Activated CD4-positive, alpha-beta T cell treated with anti-CD3 and anti-CD28 coated beads for 36 hours (primary cell): ENCODE measurements around the gene CTIF. TPM values are rescaled to one million over a fixed set of nuclear protein-coding genes. Genes with fewer than 3 reads are reported as not detected.

Source experiments
- ATAC-seq: fragments of 200-7000 bp; cut with Tn5 transposase; one replicate; pipeline ENCODE4 v1.10.0; 2021; ENCODE audit warnings: mild to moderate bottlenecking, moderate library complexity
- CTCF ChIA-PET: fragments of 350-600 bp; sonication (Branson Sonifier 250); formaldehyde crosslinking; loops from one replicate; lab custom pipeline; 2021; ENCODE audit warnings: antibody characterized with exemption; lab: Charles Lee
- POLR2A ChIA-PET: fragments of 350-600 bp; sonication (Branson Sonifier 250); formaldehyde crosslinking; loops from one replicate; lab custom pipeline; 2021; ENCODE audit warnings: antibody characterized with exemption, inconsistent platforms; lab: Charles Lee
- DNase-seq: peaks from one replicate; pipeline ENCODE4 v3.0.0-alpha.2; 2020
- H3K27ac Mint-ChIP-seq: one replicate; pipeline ENCODE4 v1.8.0; 2021; ENCODE audit warnings: mixed read lengths
- H3K27me3 Mint-ChIP-seq: one replicate; pipeline ENCODE4 v1.8.0; 2021; ENCODE audit warnings: mixed read lengths
- H3K36me3 Mint-ChIP-seq: one replicate; pipeline ENCODE4 v1.8.0; 2021; ENCODE audit warnings: low read depth, mixed read lengths
- H3K4me1 Mint-ChIP-seq: one replicate; pipeline ENCODE4 v1.8.0; 2021; ENCODE audit warnings: mixed read lengths
- H3K4me3 Mint-ChIP-seq: one replicate; pipeline ENCODE4 v1.8.0; 2021; ENCODE audit warnings: mild to moderate bottlenecking, moderate library complexity, mixed read lengths
- H3K9me3 Mint-ChIP-seq: one replicate; pipeline ENCODE4 v1.8.0; 2021; ENCODE audit warnings: low read depth, mixed read lengths
- intact Hi-C, 2 experiments: fragments of 100-400 bp; cut with DNase I in 1 of 2; cut with micrococcal nuclease in 1 of 2; formaldehyde crosslinking; loops; one replicate each; pipeline versions ENCODE4 v1.14.2 to v1.15.1; 2022 to 2024; cut with DNase I, micrococcal nuclease
- total RNA-seq, 2 experiments: library from RNA; stranded (reverse); gene quantifications; one replicate each; pipeline ENCODE4 v1.2.3, GENCODE V29; 2021

The CTIF gene
- total RNA-seq, 2 experiments from 2014 or later = 4.5 to 5.3 TPM

- CTCF ChIA-PET = interaction anchor here (0.6 to 0.7 kb wide), 3 partner anchors 16 to 119 kb away, joined by 3 to 4 read pairs (median 4); no protein-coding TSS in a partner anchor
Observed at GRCh38 chr18:48875942-48876511, 337.2 kb downstream of the CTIF start.

GRCh38 chr18:48876590-48876989 is 337.8 kb downstream of the CTIF start:
- ChIA-PET POLR2A (no interaction called here), CTCF (interaction anchor here (0.7 kb wide), 2 partner anchors 15 to 119 kb away, joined by 3 to 4 read pairs; no protein-coding TSS in a partner anchor)
- ATAC-seq = no peak
- intact Hi-C loops = no loop called here
- Mint-ChIP-seq H3K36me3 (no peaks in the 10 kb centered on the region), H3K27me3 (no peaks in the 10 kb centered on the region), H3K4me1 (peaks cover 16% of the 10 kb centered on the region), H3K4me3 (no peak overlapping the region), H3K27ac (no peak overlapping the region), H3K9me3 (no peaks in the 10 kb centered on the region)
- no peak for DNase-seq

More at GRCh38 chr18:48875942-48876511, 337.2 kb downstream of the CTIF start:
- intact Hi-C loops = no loop called here
- DNase-seq (no peak), ATAC-seq (no peak)
- Mint-ChIP-seq H3K27me3 (no peaks in the 10 kb centered on the region), H3K4me1 (peaks cover 16% of the 10 kb centered on the region), H3K9me3 (no peaks in the 10 kb centered on the region), H3K36me3 (no peaks in the 10 kb centered on the region), H3K27ac (no peak overlapping the region), H3K4me3 (no peak overlapping the region)
- POLR2A ChIA-PET = no interaction called here

GRCh38 chr18:48877941-48878340 is 339.1 kb downstream of the CTIF start:
- Mint-ChIP-seq H3K36me3 (no peaks in the 10 kb centered on the region), H3K4me3 (no peak overlapping the region), H3K27me3 (no peaks in the 10 kb centered on the region), H3K9me3 (no peaks in the 10 kb centered on the region), H3K27ac (no peak overlapping the region), H3K4me1 (peaks cover 9% of the 10 kb centered on the region)
- ChIA-PET POLR2A (no interaction called here), CTCF (no interaction called here)
- DNase-seq = no peak
- ATAC-seq = no peak
- intact Hi-C loops = no loop called here

- ChIA-PET CTCF (no interaction called here), POLR2A (no interaction called here)
- no peak for DNase-seq
- H3K27ac Mint-ChIP-seq = no peak overlapping the region
- intact Hi-C loops = no loop called here
- ATAC-seq = no peak
- H3K4me3 Mint-ChIP-seq = no peak overlapping the region
- H3K27me3 Mint-ChIP-seq = no peaks in the 10 kb centered on the region
- peaks cover 3% of the 10 kb centered on the region for H3K4me1 Mint-ChIP-seq
- H3K36me3 Mint-ChIP-seq = no peaks in the 10 kb centered on the region
- H3K9me3 Mint-ChIP-seq = no peaks in the 10 kb centered on the region
Observed at GRCh38 chr18:48878471-48878870, 339.6 kb downstream of the CTIF start.

GRCh38 chr18:48879008-48879431 is 340.2 kb downstream of the CTIF start:
- CTCF ChIA-PET = no interaction called here
- Mint-ChIP-seq H3K27ac (no peak overlapping the region), H3K9me3 (no peaks in the 10 kb centered on the region), H3K36me3 (no peaks in the 10 kb centered on the region), H3K4me3 (no peak overlapping the region), H3K4me1 (peaks cover 3% of the 10 kb centered on the region), H3K27me3 (no peaks in the 10 kb centered on the region)
- POLR2A ChIA-PET = no interaction called here
- intact Hi-C loops = no loop called here
- DNase-seq (no peak), ATAC-seq (no peak)

- ATAC-seq = no peak
- H3K27me3 Mint-ChIP-seq = no peaks in the 10 kb centered on the region
- H3K4me3 Mint-ChIP-seq = no peak overlapping the region
- peaks cover 3% of the 10 kb centered on the region for H3K4me1 Mint-ChIP-seq
- DNase-seq = no peak
- no peaks in the 10 kb centered on the region for H3K9me3 Mint-ChIP-seq
- H3K36me3 Mint-ChIP-seq = no peaks in the 10 kb centered on the region
- intact Hi-C loops = no loop called here
- ChIA-PET CTCF (no interaction called here), POLR2A (no interaction called here)
- no peak overlapping the region for H3K27ac Mint-ChIP-seq
Observed at GRCh38 chr18:48880931-48881330, 342.1 kb downstream of the CTIF start.

GRCh38 chr18:48882379-48882778 is 343.5 kb downstream of the CTIF start:
- ChIA-PET POLR2A (no interaction called here), CTCF (no interaction called here)
- intact Hi-C loops = no loop called here
- H3K4me3 Mint-ChIP-seq = no peak overlapping the region
- no peaks in the 10 kb centered on the region for H3K27me3 Mint-ChIP-seq
- no peaks in the 10 kb centered on the region for H3K36me3 Mint-ChIP-seq
- peaks cover 3% of the 10 kb centered on the region for H3K4me1 Mint-ChIP-seq
- DNase-seq (no peak), ATAC-seq (no peak)
- no peaks in the 10 kb centered on the region for H3K9me3 Mint-ChIP-seq
- no peak overlapping the region for H3K27ac Mint-ChIP-seq

- no peak overlapping the region for H3K4me3 Mint-ChIP-seq
- H3K4me1 Mint-ChIP-seq = peaks cover 3% of the 10 kb centered on the region
Observed at GRCh38 chr18:48884306-48884705, 345.5 kb downstream of the CTIF start.

GRCh38 chr18:48884771-48885170 is 345.9 kb downstream of the CTIF start:
- no peak overlapping the region for H3K4me3 Mint-ChIP-seq
- POLR2A ChIA-PET = no interaction called here
- DNase-seq (no peak), ATAC-seq (no peak)
- no peaks in the 10 kb centered on the region for H3K27me3 Mint-ChIP-seq
- CTCF ChIA-PET = interaction anchor here (0.6 kb wide), 1 partner anchor 44 kb away, joined by 3 read pairs; no protein-coding TSS in a partner anchor
- H3K27ac Mint-ChIP-seq = no peak overlapping the region
- H3K4me1 Mint-ChIP-seq = peaks cover 3% of the 10 kb centered on the region
- no peaks in the 10 kb centered on the region for H3K36me3 Mint-ChIP-seq
- no peaks in the 10 kb centered on the region for H3K9me3 Mint-ChIP-seq
- intact Hi-C loops = no loop called here

More at GRCh38 chr18:48884306-48884705, 345.5 kb downstream of the CTIF start:
- Mint-ChIP-seq H3K9me3 (no peaks in the 10 kb centered on the region), H3K27me3 (no peaks in the 10 kb centered on the region), H3K36me3 (no peaks in the 10 kb centered on the region), H3K27ac (no peak overlapping the region)
- no peak for DNase-seq
- ChIA-PET CTCF (interaction anchor here (0.6 kb wide), 1 partner anchor 44 kb away, joined by 3 read pairs; no protein-coding TSS in a partner anchor), POLR2A (no interaction called here)
- intact Hi-C loops = no loop called here
- no peak for ATAC-seq

GRCh38 chr18:48885266-48885923 is 346.6 kb downstream of the CTIF start:
- Mint-ChIP-seq H3K27me3 (no peaks in the 10 kb centered on the region), H3K27ac (no peak overlapping the region), H3K9me3 (no peaks in the 10 kb centered on the region), H3K4me3 (no peak overlapping the region), H3K4me1 (peaks cover 3% of the 10 kb centered on the region), H3K36me3 (no peaks in the 10 kb centered on the region)
- ChIA-PET CTCF (interaction anchor here (0.6 kb wide), 1 partner anchor 27 kb away, joined by 3 read pairs; no protein-coding TSS in a partner anchor), POLR2A (no interaction called here)
- DNase-seq = no peak
- ATAC-seq = no peak
- intact Hi-C loops = no loop called here

GRCh38 chr18:48885924-48886400 is 347.1 kb downstream of the CTIF start:
- ATAC-seq = no peak
- Mint-ChIP-seq H3K27me3 (no peaks in the 10 kb centered on the region), H3K4me3 (no peak overlapping the region), H3K36me3 (no peaks in the 10 kb centered on the region), H3K9me3 (no peaks in the 10 kb centered on the region), H3K27ac (no peak overlapping the region), H3K4me1 (no peaks in the 10 kb centered on the region)
- CTCF ChIA-PET = interaction anchor here (0.6 kb wide), 1 partner anchor 26 kb away, joined by 3 read pairs; no protein-coding TSS in a partner anchor
- POLR2A ChIA-PET = no interaction called here
- intact Hi-C loops = no loop called here
- no peak for DNase-seq
